Neural progenitor cell (in vitro differentiated cells): ENCODE data around the gene IGSF21.

Experiments
- CTCF ChIP-seq: fragments of 200-600 bp; sonication (generic); IDR thresholded peaks from 2 replicates; pipeline ENCODE4 v1.5.1; 2017; ENCODE audit warnings: antibody characterized with exemption, mild to moderate bottlenecking
- EZH2 ChIP-seq: fragments of 200-600 bp; sonication (generic); IDR thresholded peaks from 2 replicates; pipeline ENCODE4 v1.6.1; 2017; ENCODE audit warnings: antibody characterized with exemption, mild to moderate bottlenecking, moderate library complexity
- EZH2phosphoT487 ChIP-seq: fragments of 200-600 bp; sonication (generic); IDR thresholded peaks from 2 replicates; pipeline ENCODE4 v1.6.1; 2017; ENCODE audit warnings: antibody characterized with exemption

GRCh38 chr1:18398791-18399530 is 291.4 kb downstream of the IGSF21 start:
- peak; percentile 36 for TF ChIP-seq CTCF
- no peak for TF ChIP-seq EZH2phosphoT487
- TF ChIP-seq EZH2: no peak
